K562 (cell line): ENCODE measurements around the gene FOXI1. TPM values are rescaled to one million over a fixed set of nuclear protein-coding genes. Genes with fewer than 3 reads are reported as not detected.

Experiments used
- CBFA2T3 ChIP-seq: fragments of 450-650 bp; IDR thresholded peaks from 2 replicates; pipeline ENCODE4 v1.6.1; 2017
- CCNT2 ChIP-seq: IDR thresholded peaks from 2 replicates; pipeline ENCODE4 v1.6.1; 2011; ENCODE audit warnings: borderline replicate concordance, low read depth, mild to moderate bottlenecking, moderate library complexity, mixed read lengths, low read length; ENCODE audit not compliant: insufficient read length; ENCODE audit errors: extremely low read depth
- KDM4B ChIP-seq, 2 experiments: fragments of 450-650 bp in 1 of 2; sonication (generic) in 1 of 2; IDR thresholded peaks; 2 replicates each; pipeline ENCODE4 v1.6.1; 2016 to 2017; ENCODE audit warnings: borderline replicate concordance in 2 of 2, antibody characterized with exemption in 1 of 2, low read depth in 1 of 2, mild to moderate bottlenecking in 1 of 2
- MCM3 ChIP-seq: fragments of 450-650 bp; IDR thresholded peaks from 2 replicates; pipeline ENCODE4 v1.6.1; 2016
- NRF1 ChIP-seq, 2 experiments: fragments of 450-650 bp; IDR thresholded peaks in 1 of 2; conservative IDR thresholded peaks in 1 of 2; 2 replicates each; pipeline ENCODE4 v1.6.1; 2014; ENCODE audit warnings: mild to moderate bottlenecking in 2 of 2
- RBM34 ChIP-seq: fragments of 200-400 bp; formaldehyde crosslinking; IDR thresholded peaks from 2 replicates; pipeline ENCODE4 v1.6.1; 2018; ENCODE audit warnings: low read length, borderline replicate concordance; ENCODE audit not compliant: insufficient read depth
- SMARCC2 ChIP-seq: fragments of 450-650 bp; IDR thresholded peaks from 2 replicates; pipeline ENCODE4 v1.6.1; 2017; ENCODE audit warnings: antibody characterized with exemption, moderate library complexity, mild to moderate bottlenecking, low read depth
- SMC3 ChIP-seq: conservative IDR thresholded peaks from 2 replicates; pipeline ENCODE4 v1.6.1; 2011; ENCODE audit warnings: low read depth, low read length, improper control_type of control experiment; ENCODE audit not compliant: insufficient read depth
- SUPT5H ChIP-seq: fragments of 450-650 bp; IDR thresholded peaks from 2 replicates; pipeline ENCODE4 v1.6.1; 2016
- TEAD1 ChIP-seq, 2 experiments: fragments of 450-650 bp in 1 of 2; sonication (generic) in 1 of 2; formaldehyde crosslinking; IDR thresholded peaks; 2 replicates each; pipeline versions ENCODE4 v1.4.0 to v1.8.0; 2020 to 2022; ENCODE audit warnings: mild to moderate bottlenecking in 2 of 2, missing genetic modification reagents in 1 of 2
- TOE1 ChIP-seq, 2 experiments: fragments of 450-650 bp in 1 of 2; sonication (generic) in 1 of 2; formaldehyde crosslinking in 1 of 2; IDR thresholded peaks; 2 replicates each; pipeline versions ENCODE4 v1.7.1 to v1.8.0; 2016 to 2022; ENCODE audit warnings: borderline replicate concordance in 2 of 2, mild to moderate bottlenecking in 2 of 2, antibody characterized with exemption in 1 of 2, inconsistent platforms in 1 of 2, low read depth in 1 of 2, missing genetic modification reagents in 1 of 2, moderate library complexity in 1 of 2
- YY1 ChIP-seq, 3 experiments: IDR thresholded peaks; 2 replicates each; pipeline ENCODE4 v1.6.1; 2011; ENCODE audit warnings: low read length in 2 of 3, mild to moderate bottlenecking in 2 of 3, moderate library complexity in 2 of 3, borderline replicate concordance in 1 of 3, control low read depth in 1 of 3, low read depth in 1 of 3; ENCODE audit not compliant: insufficient read depth in 3 of 3, insufficient replicate concordance in 2 of 3, control insufficient read depth in 1 of 3, insufficient read length in 1 of 3; ENCODE audit errors: extremely low read depth in 1 of 3
- ZBTB17 ChIP-seq: fragments of 450-650 bp; formaldehyde crosslinking; IDR thresholded peaks from 2 replicates; pipeline ENCODE4 v1.4.0; 2020; ENCODE audit warnings: mild to moderate bottlenecking
- ZNF274 ChIP-seq: IDR thresholded peaks from 2 replicates; pipeline ENCODE4 v1.6.1; 2011; ENCODE audit warnings: low read depth, mild to moderate bottlenecking, low read length, moderate library complexity, borderline replicate concordance
- ZNF408 ChIP-seq: fragments of 250-450 bp; sonication (Bioruptor Pico); IDR thresholded peaks from 2 replicates; pipeline ENCODE4 v1.4.0; 2020; ENCODE audit warnings: low read depth, mild to moderate bottlenecking, moderate library complexity
- ZNF589 ChIP-seq: fragments of 200-800 bp; sonication (Bioruptor generic); IDR thresholded peaks from 2 replicates; pipeline ENCODE4 v1.6.1; 2016; ENCODE audit warnings: low read depth, missing genetic modification characterization, missing compliant biosample characterization
- ZNF717 ChIP-seq: fragments of 250-450 bp; sonication (Bioruptor Pico); IDR thresholded peaks from 2 replicates; pipeline ENCODE4 v1.5.0; 2021
- ZNF830 ChIP-seq: fragments of 250-450 bp; sonication (Bioruptor Pico); IDR thresholded peaks from 2 replicates; pipeline ENCODE4 v1.5.0; 2021; ENCODE audit warnings: mild to moderate bottlenecking
- polyA plus RNA-seq, 8 experiments: library from polyadenylated mRNA; depleted of rRNA in 4 of 8; stranded (reverse) in 5 of 8; unstranded in 3 of 8; fragments of >200 nt; fragmentation: Nextera tagmentation in 2 of 8; fragmentation: Illumina TruSeq in 1 of 8; extraction: Ambion mirVana in 2 of 8; extraction: Trizol in 1 of 8; gene quantifications; 2 replicates each; pipeline versions ENCODE4 v1.2.1 to v1.2.3, GENCODE V29; 2011 to 2014; ENCODE audit warnings: inconsistent platforms in 1 of 8, missing spikeins in 1 of 8
- total RNA-seq, 7 experiments: library from RNA; depleted of rRNA in 6 of 7; stranded (reverse); fragments of >200 nt in 6 of 7; fragmentation: Illumina TruSeq in 2 of 7; extraction: Trizol in 2 of 7; gene quantifications; 2 replicates each; pipeline versions ENCODE4 v1.2.1 to v1.2.3, GENCODE V29; 2011 to 2021; ENCODE audit warnings: low replicate concordance in 1 of 7
- TF ChIP-seq, protein P1 (sequence below): IDR thresholded peaks from 2 replicates; pipeline ENCODE4 v1.6.1; 2011; ENCODE audit not compliant: insufficient read length; ENCODE audit errors: extremely low read depth
- TF ChIP-seq, protein P2 (sequence below): fragments of 250-450 bp; sonication (Bioruptor Pico); IDR thresholded peaks from 2 replicates; pipeline ENCODE4 v1.8.0; 2022; ENCODE audit warnings: moderate library complexity, mild to moderate bottlenecking, inconsistent platforms
- TF ChIP-seq, protein P3 (sequence below): fragments of 250-450 bp; sonication (Bioruptor Pico); IDR thresholded peaks from 2 replicates; pipeline ENCODE4 v1.8.0; 2022; ENCODE audit warnings: inconsistent platforms, mild to moderate bottlenecking, moderate library complexity, borderline replicate concordance
- TF ChIP-seq, protein P4 (sequence below): fragments of 450-650 bp; IDR thresholded peaks from 2 replicates; pipeline ENCODE4 v1.6.1; 2016; ENCODE audit warnings: low read depth, mild to moderate bottlenecking, moderate library complexity

The FOXI1 gene
- total and polyA plus RNA-seq, 9 of the 15 experiments (the other 6 are each of a cell fraction or from before 2014, with no cell fraction given), result not detected

DNA sequence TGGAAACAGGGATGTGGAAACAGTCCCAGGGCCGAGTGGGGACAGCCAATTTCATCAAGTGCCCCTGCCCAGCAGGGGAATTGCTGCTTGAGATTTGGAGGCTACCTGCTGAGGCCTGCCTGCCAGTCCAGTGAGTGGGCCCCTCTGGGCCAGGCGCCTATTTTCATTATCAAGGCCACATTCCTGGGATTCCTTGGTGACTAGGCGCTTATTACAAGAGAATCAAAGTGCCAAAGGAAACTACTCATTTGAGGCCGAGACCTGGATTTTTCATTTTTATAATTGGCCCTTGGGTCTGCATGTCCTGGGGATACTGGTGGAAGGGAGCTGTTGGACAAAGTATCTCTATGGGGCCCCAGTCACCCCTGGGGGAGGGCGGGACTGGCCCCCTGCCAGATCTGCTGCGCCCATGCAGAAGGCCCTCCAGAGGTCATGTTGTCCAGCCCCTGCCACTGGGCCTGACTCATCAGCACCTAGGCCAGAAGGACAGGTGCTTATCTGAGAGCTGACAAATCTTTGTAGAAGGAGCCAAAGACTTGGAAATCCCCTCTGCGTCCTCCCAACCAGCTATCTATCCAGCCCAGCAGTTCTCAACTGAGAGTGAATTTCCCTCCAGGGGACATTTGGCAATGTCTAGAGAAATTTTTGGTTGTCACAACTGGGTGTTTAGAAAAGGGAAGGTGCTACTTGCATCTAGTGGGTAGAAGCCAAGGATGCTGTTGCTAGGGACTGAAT lies 45.6 kb downstream of the FOXI1 start (continued):
- TF ChIP-seq MCM3 (no peak), CCNT2 (peak; percentile 98), TOE1 (IDR thresholded peaks at IDR 0.05; ENCODE audit: borderline replicate concordance) (0 out of 2 replicates have a peak, but pooled peaks have one; percentile 51), TOE1 (CRISPR knock-in tag; IDR thresholded peaks at IDR 0.05; ENCODE audit: borderline replicate concordance, low read depth) (no peak), NRF1 (conservative IDR thresholded peaks at IDR 0.05 in 1 of 2, IDR thresholded peaks at IDR 0.05 in 1 of 2) (0 out of 4 replicates have a peak, but pooled peaks of 1 of the 2 experiments have one; percentile 17), TEAD1 (CRISPR knock-in tag; IDR thresholded peaks at IDR 0.05) (peak in 1 of 2 experiments; percentile 99; a peak in 3 of 4 replicates), SUPT5H (no peak), ZBTB17 (no peak; the same call in 1 of the 2 replicates), ZNF589 (CRISPR knock-in tag) (peak; percentile 87), ZNF274 (peak; percentile 72; the same call in 1 of the 2 replicates), CBFA2T3 (peak; percentile 99), ZNF717 (CRISPR knock-in tag) (no peak), RBM34 (no peak), SMARCC2 (peak; percentile 96), ZNF408 (CRISPR knock-in tag) (no peak), SMC3 (no peak), YY1 (IDR thresholded peaks at IDR 0.05; ENCODE audit: borderline replicate concordance in 1 of 3, control insufficient read depth in 1 of 3, extremely low read depth in 1 of 3, insufficient read depth in 3 of 3, insufficient read length in 1 of 3, insufficient replicate concordance in 2 of 3, low read depth in 1 of 3, low read length in 2 of 3) (peak in 1 of 3 experiments; percentile 36), KDM4B (IDR thresholded peaks at IDR 0.05; ENCODE audit: borderline replicate concordance in 2 of 2, low read depth in 1 of 2) (no peak), ZNF830 (CRISPR knock-in tag) (no peak)
- TF ChIP-seq, protein P1, sequence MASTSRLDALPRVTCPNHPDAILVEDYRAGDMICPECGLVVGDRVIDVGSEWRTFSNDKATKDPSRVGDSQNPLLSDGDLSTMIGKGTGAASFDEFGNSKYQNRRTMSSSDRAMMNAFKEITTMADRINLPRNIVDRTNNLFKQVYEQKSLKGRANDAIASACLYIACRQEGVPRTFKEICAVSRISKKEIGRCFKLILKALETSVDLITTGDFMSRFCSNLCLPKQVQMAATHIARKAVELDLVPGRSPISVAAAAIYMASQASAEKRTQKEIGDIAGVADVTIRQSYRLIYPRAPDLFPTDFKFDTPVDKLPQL, result no peak
- TF ChIP-seq, protein P2, sequence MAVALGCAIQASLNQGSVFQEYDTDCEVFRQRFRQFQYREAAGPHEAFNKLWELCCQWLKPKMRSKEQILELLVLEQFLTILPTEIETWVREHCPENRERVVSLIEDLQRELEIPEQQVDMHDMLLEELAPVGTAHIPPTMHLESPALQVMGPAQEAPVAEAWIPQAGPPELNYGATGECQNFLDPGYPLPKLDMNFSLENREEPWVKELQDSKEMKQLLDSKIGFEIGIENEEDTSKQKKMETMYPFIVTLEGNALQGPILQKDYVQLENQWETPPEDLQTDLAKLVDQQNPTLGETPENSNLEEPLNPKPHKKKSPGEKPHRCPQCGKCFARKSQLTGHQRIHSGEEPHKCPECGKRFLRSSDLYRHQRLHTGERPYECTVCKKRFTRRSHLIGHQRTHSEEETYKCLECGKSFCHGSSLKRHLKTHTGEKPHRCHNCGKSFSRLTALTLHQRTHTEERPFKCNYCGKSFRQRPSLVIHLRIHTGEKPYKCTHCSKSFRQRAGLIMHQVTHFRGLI (CRISPR knock-in tag), result peak; percentile 42; the same call in 1 of the 2 replicates
- TF ChIP-seq, protein P3, sequence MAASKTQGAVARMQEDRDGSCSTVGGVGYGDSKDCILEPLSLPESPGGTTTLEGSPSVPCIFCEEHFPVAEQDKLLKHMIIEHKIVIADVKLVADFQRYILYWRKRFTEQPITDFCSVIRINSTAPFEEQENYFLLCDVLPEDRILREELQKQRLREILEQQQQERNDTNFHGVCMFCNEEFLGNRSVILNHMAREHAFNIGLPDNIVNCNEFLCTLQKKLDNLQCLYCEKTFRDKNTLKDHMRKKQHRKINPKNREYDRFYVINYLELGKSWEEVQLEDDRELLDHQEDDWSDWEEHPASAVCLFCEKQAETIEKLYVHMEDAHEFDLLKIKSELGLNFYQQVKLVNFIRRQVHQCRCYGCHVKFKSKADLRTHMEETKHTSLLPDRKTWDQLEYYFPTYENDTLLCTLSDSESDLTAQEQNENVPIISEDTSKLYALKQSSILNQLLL (CRISPR knock-in tag), result no peak
- TF ChIP-seq, protein P4, sequence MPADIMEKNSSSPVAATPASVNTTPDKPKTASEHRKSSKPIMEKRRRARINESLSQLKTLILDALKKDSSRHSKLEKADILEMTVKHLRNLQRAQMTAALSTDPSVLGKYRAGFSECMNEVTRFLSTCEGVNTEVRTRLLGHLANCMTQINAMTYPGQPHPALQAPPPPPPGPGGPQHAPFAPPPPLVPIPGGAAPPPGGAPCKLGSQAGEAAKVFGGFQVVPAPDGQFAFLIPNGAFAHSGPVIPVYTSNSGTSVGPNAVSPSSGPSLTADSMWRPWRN, result peak; percentile 89
